OCI-LY1 (cell line): ENCODE measurements around the gene AIFM3.

Source experiments
- H2AFZ ChIP-seq: fragments of 200-600 bp; sonication (generic), shearing (Covaris generic); 2 replicates; pipeline ENCODE4 v1.6.0; 2014; ENCODE audit warnings: antibody characterized with exemption, mild to moderate bottlenecking, low read length
- H3F3A ChIP-seq: fragments of 200-600 bp; sonication (generic), shearing (Covaris generic); 2 replicates; pipeline ENCODE4 v1.6.0; 2014; ENCODE audit warnings: mild to moderate bottlenecking, antibody characterized with exemption, low read length, moderate library complexity; ENCODE audit not compliant: insufficient read depth
- H3K27ac ChIP-seq: fragments of 200-600 bp; sonication (generic); 2 replicates; pipeline ENCODE4 v1.5.1; 2014; ENCODE audit warnings: low read length, mixed run types, mild to moderate bottlenecking, low read depth; ENCODE audit not compliant: poor library complexity, severe bottlenecking
- H3K27me3 ChIP-seq: fragments of 200-600 bp; sonication (generic); 2 replicates; pipeline ENCODE4 v1.6.0; 2014; ENCODE audit warnings: antibody characterized with exemption, mild to moderate bottlenecking, low read length, moderate library complexity; ENCODE audit not compliant: insufficient read depth
- H3K36me3 ChIP-seq: fragments of 200-600 bp; sonication (generic); 2 replicates; pipeline ENCODE4 v1.6.1; 2014; ENCODE audit warnings: mild to moderate bottlenecking, antibody characterized with exemption, low read length, moderate library complexity, mixed read lengths; ENCODE audit not compliant: insufficient read depth
- H3K4me1 ChIP-seq: fragments of 200-600 bp; sonication (generic); 2 replicates; pipeline ENCODE4 v1.5.1; 2014; ENCODE audit warnings: mild to moderate bottlenecking, low read length, moderate library complexity; ENCODE audit not compliant: insufficient read depth, severe bottlenecking
- H3K4me2 ChIP-seq: fragments of 200-600 bp; sonication (generic), shearing (Covaris generic); 2 replicates; pipeline ENCODE4 v1.6.1; 2014; ENCODE audit warnings: low read length
- H3K4me3 ChIP-seq: fragments of 200-600 bp; sonication (generic); 2 replicates; pipeline ENCODE4 v1.5.1; 2014; ENCODE audit warnings: low read length, low read depth, mild to moderate bottlenecking, mixed read lengths; ENCODE audit not compliant: poor library complexity, severe bottlenecking
- H3K79me2 ChIP-seq: fragments of 200-600 bp; shearing (Covaris generic); 2 replicates; pipeline ENCODE4 v1.6.1; 2016; ENCODE audit warnings: mixed run types, low read length, mixed read lengths; ENCODE audit not compliant: insufficient read depth
- H3K9ac ChIP-seq: fragments of 200-600 bp; sonication (generic), shearing (Covaris generic); 2 replicates; pipeline ENCODE4 v1.6.1; 2014; ENCODE audit warnings: mild to moderate bottlenecking, low read length, mixed read lengths
- H3K9me2 ChIP-seq: fragments of 200-600 bp; sonication (generic), shearing (Covaris generic); 2 replicates; pipeline ENCODE4 v1.6.1; 2014; ENCODE audit warnings: low read depth, mild to moderate bottlenecking, low read length, mixed read lengths
- H3K9me3 ChIP-seq: fragments of 200-600 bp; shearing (Covaris generic); 2 replicates; pipeline ENCODE4 v1.6.1; 2014; ENCODE audit warnings: low read length, mixed read lengths
- H4K20me1 ChIP-seq: fragments of 200-600 bp; sonication (generic), shearing (Covaris generic); 2 replicates; pipeline ENCODE4 v1.6.0; 2016; ENCODE audit warnings: mild to moderate bottlenecking, low read length; ENCODE audit not compliant: insufficient read depth
- EZH2 ChIP-seq: fragments of 200-600 bp; sonication (generic), shearing (Covaris generic); IDR thresholded peaks from 2 replicates; pipeline ENCODE4 v1.8.0; 2017; ENCODE audit warnings: borderline replicate concordance, mixed run types, mild to moderate bottlenecking, antibody characterized with exemption, low read length, moderate library complexity, mixed read lengths
- TF ChIP-seq, protein P1 (sequence below): fragments of 200-600 bp; sonication (generic), shearing (Covaris generic); IDR thresholded peaks from 2 replicates; pipeline ENCODE4 v1.5.1; 2017; ENCODE audit warnings: mild to moderate bottlenecking, antibody characterized with exemption, low read length, moderate library complexity, mixed read lengths

The AIFM3 gene

DNA sequence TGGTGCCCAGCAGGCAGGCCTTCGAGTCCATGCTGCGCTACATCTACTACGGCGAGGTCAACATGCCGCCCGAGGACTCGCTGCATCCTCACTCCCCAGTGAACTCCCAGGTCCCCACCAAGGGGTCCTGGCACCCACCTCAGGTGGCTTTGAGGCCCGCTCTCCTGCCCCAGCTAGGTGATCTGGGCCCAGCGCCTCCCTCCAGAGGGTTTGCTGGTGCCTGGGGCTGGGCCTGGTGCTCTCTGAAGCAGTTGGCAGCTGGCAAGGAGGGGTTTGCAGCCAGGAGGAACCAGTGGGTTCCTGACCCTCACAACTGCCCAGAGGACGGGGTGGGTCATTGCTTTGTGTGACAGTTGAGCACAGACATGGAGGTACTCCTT lies 29.0 kb downstream of the AIFM3 start:
- no peak overlapping the region for H3K27ac ChIP-seq
- no peaks in the 10 kb centered on the region for H3K9me2 ChIP-seq
- H3K4me1 ChIP-seq: peaks cover 19% of the 10 kb centered on the region
- no peaks in the 10 kb centered on the region for H3K9me3 ChIP-seq
- H4K20me1 ChIP-seq: no peaks in the 10 kb centered on the region
- H3K9ac ChIP-seq: no peak overlapping the region
- no peaks in the 10 kb centered on the region for H3K27me3 ChIP-seq
- no peak for TF ChIP-seq EZH2
- TF ChIP-seq, protein P1, sequence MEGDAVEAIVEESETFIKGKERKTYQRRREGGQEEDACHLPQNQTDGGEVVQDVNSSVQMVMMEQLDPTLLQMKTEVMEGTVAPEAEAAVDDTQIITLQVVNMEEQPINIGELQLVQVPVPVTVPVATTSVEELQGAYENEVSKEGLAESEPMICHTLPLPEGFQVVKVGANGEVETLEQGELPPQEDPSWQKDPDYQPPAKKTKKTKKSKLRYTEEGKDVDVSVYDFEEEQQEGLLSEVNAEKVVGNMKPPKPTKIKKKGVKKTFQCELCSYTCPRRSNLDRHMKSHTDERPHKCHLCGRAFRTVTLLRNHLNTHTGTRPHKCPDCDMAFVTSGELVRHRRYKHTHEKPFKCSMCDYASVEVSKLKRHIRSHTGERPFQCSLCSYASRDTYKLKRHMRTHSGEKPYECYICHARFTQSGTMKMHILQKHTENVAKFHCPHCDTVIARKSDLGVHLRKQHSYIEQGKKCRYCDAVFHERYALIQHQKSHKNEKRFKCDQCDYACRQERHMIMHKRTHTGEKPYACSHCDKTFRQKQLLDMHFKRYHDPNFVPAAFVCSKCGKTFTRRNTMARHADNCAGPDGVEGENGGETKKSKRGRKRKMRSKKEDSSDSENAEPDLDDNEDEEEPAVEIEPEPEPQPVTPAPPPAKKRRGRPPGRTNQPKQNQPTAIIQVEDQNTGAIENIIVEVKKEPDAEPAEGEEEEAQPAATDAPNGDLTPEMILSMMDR: no peak
- no peak overlapping the region for H3K4me3 ChIP-seq
- H3K4me2 ChIP-seq: no peak overlapping the region
- peaks cover 39% of the 10 kb centered on the region; the same call in 1 of the 2 replicates for H3K36me3 ChIP-seq
- peaks cover 3% of the 10 kb centered on the region; the same call in 1 of the 2 replicates for H3K79me2 ChIP-seq
- H2AFZ ChIP-seq: no peak overlapping the region
- H3F3A ChIP-seq: no peaks in the 10 kb centered on the region

DNA sequence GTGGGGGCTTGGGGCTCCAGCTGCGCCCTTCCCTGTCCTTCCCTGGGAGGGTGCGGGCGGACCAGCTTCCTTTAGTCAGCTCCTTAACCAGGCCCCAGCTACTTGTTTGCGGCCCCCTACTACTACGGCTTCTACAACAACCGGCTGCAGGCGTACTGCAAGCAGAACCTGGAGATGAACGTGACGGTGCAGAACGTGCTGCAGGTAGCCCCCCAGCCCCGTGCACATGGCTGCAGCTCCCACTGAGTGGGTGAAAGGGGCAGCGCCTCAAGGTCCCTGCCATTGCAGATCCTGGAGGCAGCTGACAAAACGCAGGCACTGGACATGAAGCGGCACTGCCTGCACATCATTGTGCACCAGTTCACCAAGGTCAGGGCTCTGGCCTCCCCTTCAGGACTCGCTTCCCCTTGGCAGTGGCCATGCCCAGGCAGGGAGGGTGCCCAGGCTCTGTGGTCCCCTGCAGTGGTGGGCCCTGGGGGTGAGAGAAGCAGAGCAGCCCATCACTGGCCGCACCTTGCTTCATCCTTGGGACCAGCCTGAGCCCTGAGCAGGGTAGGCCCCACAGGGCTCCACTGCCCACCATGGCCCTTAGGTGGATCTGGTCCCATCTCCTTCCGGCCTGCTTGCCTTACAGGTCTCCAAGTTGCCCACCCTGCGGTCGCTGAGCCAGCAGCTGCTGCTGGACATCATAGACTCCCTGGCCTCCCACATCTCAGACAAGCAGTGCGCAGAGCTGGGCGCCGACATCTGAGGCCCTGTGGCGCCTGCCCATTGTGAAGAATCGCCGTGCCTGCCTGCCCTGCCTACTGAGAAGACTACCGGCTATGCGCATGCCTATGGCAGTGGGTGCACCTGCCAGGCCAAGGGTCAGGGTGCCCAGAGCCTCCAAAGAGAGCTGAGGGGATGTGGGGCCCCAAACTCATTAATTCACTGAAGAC lies 29.8 kb downstream of the AIFM3 start:
- Histone ChIP-seq H3K36me3 (peaks cover 35% of the 10 kb centered on the region; the same call in 1 of the 2 replicates), H3K27ac (no peak overlapping the region), H3K4me2 (no peak overlapping the region), H3K4me1 (peaks cover 23% of the 10 kb centered on the region), H3K79me2 (peaks cover 7% of the 10 kb centered on the region; the same call in 1 of the 2 replicates), H3K9me2 (no peaks in the 10 kb centered on the region), H3F3A (no peaks in the 10 kb centered on the region), H3K4me3 (no peak overlapping the region), H4K20me1 (no peaks in the 10 kb centered on the region), H2AFZ (no peak overlapping the region), H3K9ac (no peak overlapping the region), H3K27me3 (no peaks in the 10 kb centered on the region), H3K9me3 (no peaks in the 10 kb centered on the region)
- no peak for TF ChIP-seq EZH2
- TF ChIP-seq, protein P1: no peak

DNA sequence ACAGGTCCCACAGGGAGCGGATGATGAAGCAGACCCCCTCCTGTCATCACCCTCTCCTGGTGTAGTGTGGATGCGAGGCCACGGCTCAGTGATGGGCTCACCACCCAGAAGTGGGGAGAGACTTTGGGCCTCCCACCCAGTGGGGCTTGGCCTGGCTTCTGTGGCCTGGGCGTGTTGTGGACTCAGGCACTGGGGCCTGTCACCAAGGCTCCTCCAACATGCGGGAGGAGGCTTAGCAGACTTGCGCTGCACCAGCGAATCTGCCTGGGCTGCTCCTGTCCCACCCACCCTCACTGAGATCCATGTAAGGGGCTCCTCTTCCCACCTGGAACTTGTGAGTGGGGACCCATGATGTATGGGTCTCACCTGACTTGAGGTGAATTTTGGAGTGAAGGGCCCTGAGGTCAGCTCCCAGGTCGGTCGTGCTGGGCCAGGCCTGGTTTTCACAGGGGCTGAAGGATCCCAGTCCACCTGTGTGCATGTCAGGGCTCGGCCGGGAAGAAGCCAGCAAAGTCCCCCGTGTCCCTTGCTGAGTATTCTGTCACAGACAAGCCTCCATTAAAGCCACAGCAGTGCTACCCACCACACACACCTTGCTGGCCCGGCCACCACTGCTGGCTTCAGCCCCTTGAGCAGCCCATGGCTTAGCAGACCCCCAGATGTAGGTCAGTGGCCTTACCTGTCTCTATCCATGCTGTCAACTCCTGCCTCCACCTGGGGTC lies 30.6 kb downstream of the AIFM3 start:
- Histone ChIP-seq H3K4me3 (no peak overlapping the region), H3K9me3 (no peaks in the 10 kb centered on the region), H3F3A (no peaks in the 10 kb centered on the region), H3K36me3 (peaks cover 28% of the 10 kb centered on the region; the same call in 1 of the 2 replicates), H3K27ac (no peak overlapping the region), H3K4me2 (no peak overlapping the region), H2AFZ (no peak overlapping the region), H3K4me1 (peaks cover 25% of the 10 kb centered on the region), H3K9ac (no peak overlapping the region), H4K20me1 (no peaks in the 10 kb centered on the region), H3K9me2 (no peaks in the 10 kb centered on the region), H3K79me2 (peaks cover 7% of the 10 kb centered on the region; the same call in 1 of the 2 replicates), H3K27me3 (no peaks in the 10 kb centered on the region)
- TF ChIP-seq, protein P1: no peak
- no peak for TF ChIP-seq EZH2
